K562 (cell line): Measurements from ENCODE around the gene RPS8. TPM values are rescaled to one million over a fixed set of nuclear protein-coding genes. Genes with fewer than 3 reads are reported as not detected.
A peak's percentile ranks its signal among the peaks of the same experiment; 100 is the strongest.

Source experiments
- BACH1 ChIP-seq: fragments of 200-800 bp; sonication (Bioruptor generic); IDR thresholded peaks from 2 replicates; pipeline ENCODE4 v1.6.1; 2016; ENCODE audit warnings: missing genetic modification characterization, missing compliant biosample characterization
- BDP1 ChIP-seq: IDR thresholded peaks from 3 replicates; pipeline ENCODE4 v1.6.1; 2011; ENCODE audit not compliant: insufficient read length, insufficient read depth
- CBX5 ChIP-seq: IDR thresholded peaks from 2 replicates; pipeline ENCODE4 v1.6.1; 2014; ENCODE audit warnings: low read depth, borderline replicate concordance
- EP400 ChIP-seq: fragments of 450-650 bp; IDR thresholded peaks from 2 replicates; pipeline ENCODE4 v1.6.1; 2017; ENCODE audit warnings: antibody characterized with exemption, mild to moderate bottlenecking, moderate library complexity
- HNRNPUL1 ChIP-seq: fragments of 200-400 bp; formaldehyde crosslinking; IDR thresholded peaks from 2 replicates; pipeline ENCODE4 v1.6.1; 2017; ENCODE audit warnings: low read length
- POLR2AphosphoS5 ChIP-seq: IDR thresholded peaks from 2 replicates; pipeline ENCODE4 v1.6.1; 2011; ENCODE audit warnings: mild to moderate bottlenecking, low read depth, low read length, moderate library complexity; ENCODE audit not compliant: control insufficient read depth, insufficient read depth
- PREB ChIP-seq: sonication (generic); formaldehyde crosslinking; IDR thresholded peaks from 2 replicates; pipeline ENCODE4 v1.8.1; 2023; ENCODE audit warnings: mild to moderate bottlenecking, missing genetic modification reagents
- RAD21 ChIP-seq, 2 experiments: fragments of 250-450 bp in 1 of 2; fragments of 450-650 bp in 1 of 2; sonication (Bioruptor Pico) in 1 of 2; formaldehyde crosslinking in 1 of 2; IDR thresholded peaks in 1 of 2; conservative IDR thresholded peaks in 1 of 2; 2 replicates each; pipeline versions ENCODE4 v1.4.0 to v1.8.0; 2020 to 2022; ENCODE audit warnings: mild to moderate bottlenecking in 2 of 2, moderate library complexity in 1 of 2
- ZBTB40 ChIP-seq, 2 experiments: fragments of 450-650 bp in 1 of 2; sonication (generic) in 1 of 2; formaldehyde crosslinking in 1 of 2; IDR thresholded peaks; 2 replicates each; pipeline versions ENCODE4 v1.7.1 to v1.9.0; 2016 to 2022; ENCODE audit warnings: inconsistent platforms in 1 of 2, mild to moderate bottlenecking in 1 of 2, missing genetic modification reagents in 1 of 2
- ZNF76 ChIP-seq: fragments of 250-450 bp; sonication (Bioruptor Pico); IDR thresholded peaks from 2 replicates; pipeline ENCODE4 v1.4.0; 2020; ENCODE audit warnings: mild to moderate bottlenecking, moderate library complexity, borderline replicate concordance
- polyA plus RNA-seq, 8 experiments: library from polyadenylated mRNA; depleted of rRNA in 4 of 8; stranded (reverse) in 5 of 8; unstranded in 3 of 8; fragments of >200 nt; fragmentation: Nextera tagmentation in 2 of 8; fragmentation: Illumina TruSeq in 1 of 8; extraction: Ambion mirVana in 2 of 8; extraction: Trizol in 1 of 8; gene quantifications; 2 replicates each; pipeline versions ENCODE4 v1.2.1 to v1.2.3, GENCODE V29; 2011 to 2014; ENCODE audit warnings: inconsistent platforms in 1 of 8, missing spikeins in 1 of 8
- total RNA-seq, 7 experiments: library from RNA; depleted of rRNA in 6 of 7; stranded (reverse); fragments of >200 nt in 6 of 7; fragmentation: Illumina TruSeq in 2 of 7; extraction: Trizol in 2 of 7; gene quantifications; 2 replicates each; pipeline versions ENCODE4 v1.2.1 to v1.2.3, GENCODE V29; 2011 to 2021; ENCODE audit warnings: low replicate concordance in 1 of 7
- TF ChIP-seq, protein P1 (sequence below): IDR thresholded peaks from 2 replicates; pipeline ENCODE4 v1.6.1; 2011; ENCODE audit warnings: borderline replicate concordance, low read depth, mild to moderate bottlenecking, moderate library complexity, low read length; ENCODE audit not compliant: insufficient read depth, poor library complexity, severe bottlenecking
- TF ChIP-seq, protein P2 (sequence below): fragments of 450-650 bp; formaldehyde crosslinking; IDR thresholded peaks from 2 replicates; pipeline ENCODE4 v1.4.0; 2022; ENCODE audit warnings: mild to moderate bottlenecking, moderate library complexity

RPS8 gene
- total and polyA plus RNA-seq, 9 of the 15 experiments (the other 6 are each of a cell fraction or from before 2014, with no cell fraction given) = 2,431 to 4,168 (median 3,109) TPM

DNA sequence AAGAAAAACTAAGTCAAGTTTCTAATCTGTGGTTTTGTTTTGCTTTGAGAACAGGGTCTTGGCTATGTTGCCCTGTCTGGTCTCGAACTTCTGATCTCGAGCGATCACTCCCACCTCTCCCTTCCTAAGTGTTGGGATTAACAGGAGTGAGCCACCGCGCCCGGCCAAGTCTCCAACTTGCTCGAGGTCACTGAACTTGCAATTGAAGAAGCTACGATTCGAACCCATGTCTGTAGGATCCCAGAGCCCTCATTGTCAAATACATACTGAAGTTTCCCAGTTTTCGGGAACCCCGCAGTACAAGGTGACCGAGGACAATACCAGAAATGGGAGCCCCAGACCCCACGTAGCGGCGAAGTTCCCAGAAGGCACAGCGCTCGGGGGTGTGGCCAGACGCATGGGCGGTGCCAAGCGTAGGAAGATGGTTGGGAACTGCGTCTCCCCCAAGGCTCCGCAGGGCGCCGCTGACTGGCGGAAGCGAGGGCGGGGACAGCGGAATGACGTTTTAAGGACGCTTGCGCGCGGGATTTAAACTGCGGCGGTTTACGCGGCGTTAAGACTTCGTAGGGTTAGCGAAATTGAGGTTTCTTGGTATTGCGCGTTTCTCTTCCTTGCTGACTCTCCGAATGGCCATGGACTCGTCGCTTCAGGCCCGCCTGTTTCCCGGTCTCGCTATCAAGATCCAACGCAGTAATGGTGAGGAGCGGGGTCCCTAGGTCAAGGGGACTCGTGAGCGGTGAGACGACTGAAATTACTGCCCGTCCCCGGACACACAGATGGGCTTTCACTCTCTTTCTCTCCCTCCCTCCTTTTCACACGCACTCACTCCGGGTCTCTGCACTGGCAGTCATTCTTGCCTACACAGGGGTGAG, 35.8 kb upstream of the RPS8 start, which contains the start of gene KIF2C (continued):
- TF ChIP-seq PREB (CRISPR knock-in tag) (no peak), BDP1 (no peak), POLR2AphosphoS5 (peak; percentile 96), BACH1 (no peak), RAD21 (CRISPR knock-in tag; conservative IDR thresholded peaks at IDR 0.05 in 1 of 2, IDR thresholded peaks at IDR 0.05 in 1 of 2) (no peak), HNRNPUL1 (no peak), ZBTB40 (IDR thresholded peaks at IDR 0.05) (peak; percentile 62; the same call in 1 of the 2 replicates), ZBTB40 (CRISPR knock-in tag; IDR thresholded peaks at IDR 0.05) (no peak), CBX5 (no peak), EP400 (peak; percentile 99), ZNF76 (CRISPR knock-in tag) (peak; percentile 16; the same call in 1 of the 2 replicates)
- TF ChIP-seq, protein P1, sequence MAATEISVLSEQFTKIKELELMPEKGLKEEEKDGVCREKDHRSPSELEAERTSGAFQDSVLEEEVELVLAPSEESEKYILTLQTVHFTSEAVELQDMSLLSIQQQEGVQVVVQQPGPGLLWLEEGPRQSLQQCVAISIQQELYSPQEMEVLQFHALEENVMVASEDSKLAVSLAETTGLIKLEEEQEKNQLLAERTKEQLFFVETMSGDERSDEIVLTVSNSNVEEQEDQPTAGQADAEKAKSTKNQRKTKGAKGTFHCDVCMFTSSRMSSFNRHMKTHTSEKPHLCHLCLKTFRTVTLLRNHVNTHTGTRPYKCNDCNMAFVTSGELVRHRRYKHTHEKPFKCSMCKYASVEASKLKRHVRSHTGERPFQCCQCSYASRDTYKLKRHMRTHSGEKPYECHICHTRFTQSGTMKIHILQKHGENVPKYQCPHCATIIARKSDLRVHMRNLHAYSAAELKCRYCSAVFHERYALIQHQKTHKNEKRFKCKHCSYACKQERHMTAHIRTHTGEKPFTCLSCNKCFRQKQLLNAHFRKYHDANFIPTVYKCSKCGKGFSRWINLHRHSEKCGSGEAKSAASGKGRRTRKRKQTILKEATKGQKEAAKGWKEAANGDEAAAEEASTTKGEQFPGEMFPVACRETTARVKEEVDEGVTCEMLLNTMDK = peak; percentile 51
- TF ChIP-seq, protein P2, sequence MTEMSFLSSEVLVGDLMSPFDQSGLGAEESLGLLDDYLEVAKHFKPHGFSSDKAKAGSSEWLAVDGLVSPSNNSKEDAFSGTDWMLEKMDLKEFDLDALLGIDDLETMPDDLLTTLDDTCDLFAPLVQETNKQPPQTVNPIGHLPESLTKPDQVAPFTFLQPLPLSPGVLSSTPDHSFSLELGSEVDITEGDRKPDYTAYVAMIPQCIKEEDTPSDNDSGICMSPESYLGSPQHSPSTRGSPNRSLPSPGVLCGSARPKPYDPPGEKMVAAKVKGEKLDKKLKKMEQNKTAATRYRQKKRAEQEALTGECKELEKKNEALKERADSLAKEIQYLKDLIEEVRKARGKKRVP = 0 out of 2 replicates have a peak, but pooled peaks have one; percentile 43
